Effector memory CD4-positive, alpha-beta T cell (primary cell): ENCODE measurements around the gene ANKMY1.
A peak's percentile ranks its signal among the peaks of the same experiment; 100 is the strongest.

Experiments
- DNase-seq, 3 donors: peaks; one replicate each; pipeline ENCODE4 v3.0.0-alpha.2; 2020
- H3K27ac ChIP-seq: 2 replicates; pipeline ENCODE4 v1.7.0; 2013; ENCODE audit warnings: mild to moderate bottlenecking, low read length, moderate library complexity; ENCODE audit not compliant: insufficient read depth, poor library complexity, severe bottlenecking
- H3K27me3 ChIP-seq: replicated peaks from 2 replicates; pipeline ENCODE4 v1.7.0; 2013; ENCODE audit warnings: mild to moderate bottlenecking, low read length; ENCODE audit not compliant: insufficient read depth, control insufficient read depth, poor library complexity, severe bottlenecking
- H3K36me3 ChIP-seq: 2 replicates; pipeline ENCODE4 v1.7.0; 2013; ENCODE audit warnings: mild to moderate bottlenecking, low read length, moderate library complexity; ENCODE audit not compliant: control insufficient read depth, insufficient read depth
- H3K4me1 ChIP-seq: 2 replicates; pipeline ENCODE4 v1.7.0; 2013; ENCODE audit warnings: low read length, mild to moderate bottlenecking; ENCODE audit not compliant: control insufficient read depth, insufficient read depth, poor library complexity, severe bottlenecking
- H3K4me3 ChIP-seq: 2 replicates; pipeline ENCODE4 v1.7.0; 2013; ENCODE audit warnings: low read length, low read depth, mild to moderate bottlenecking; ENCODE audit not compliant: insufficient read depth, poor library complexity, severe bottlenecking
- H3K9me3 ChIP-seq: 2 replicates; pipeline ENCODE4 v1.7.0; 2013; ENCODE audit warnings: mild to moderate bottlenecking, low read length, moderate library complexity; ENCODE audit not compliant: control insufficient read depth

Gene ANKMY1

DNA sequence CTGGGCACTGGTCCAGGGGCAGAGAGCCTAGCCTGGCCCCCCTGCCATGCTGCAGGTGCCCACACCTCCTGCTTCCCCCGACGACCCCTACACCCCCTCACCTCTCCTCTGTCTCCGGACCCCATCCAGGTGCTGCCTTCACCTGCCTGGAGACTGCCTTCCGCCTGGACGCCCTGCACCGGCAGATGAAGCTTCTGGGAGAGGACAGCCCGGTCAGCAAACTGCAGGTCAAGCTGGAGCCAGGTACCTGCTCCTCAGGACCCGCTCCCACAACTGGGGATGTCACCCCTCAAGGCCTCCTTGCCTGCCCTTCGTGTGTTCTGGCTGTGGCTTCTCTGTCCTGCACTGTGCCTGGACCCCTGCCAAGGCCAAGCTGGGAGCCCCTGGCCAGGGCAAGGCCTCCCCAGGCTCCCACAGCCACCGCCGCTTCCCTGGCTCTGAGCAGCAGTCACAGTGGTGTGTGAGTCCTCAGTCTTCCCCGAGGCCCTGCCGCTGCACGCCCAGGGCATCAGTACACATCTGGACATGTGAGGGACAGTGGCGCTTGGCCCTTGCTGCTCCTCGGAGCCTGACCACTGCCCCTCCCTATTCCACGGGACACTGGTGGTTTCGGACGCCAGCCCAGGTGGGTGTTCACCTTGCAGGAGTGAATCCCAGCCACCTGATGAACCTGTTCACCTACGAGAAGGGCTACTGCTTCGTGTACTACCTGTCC lies 16.8 kb upstream of the ANKMY1 start:
- H3K4me3 ChIP-seq: no peak overlapping the region
- H3K4me1 ChIP-seq: peaks cover 33% of the 10 kb centered on the region
- DNase-seq: no peak
- H3K27me3 ChIP-seq: no peaks in the 10 kb centered on the region
- H3K27ac ChIP-seq: no peak overlapping the region
- H3K9me3 ChIP-seq: no peaks in the 10 kb centered on the region
- peaks cover 75% of the 10 kb centered on the region for H3K36me3 ChIP-seq

DNA sequence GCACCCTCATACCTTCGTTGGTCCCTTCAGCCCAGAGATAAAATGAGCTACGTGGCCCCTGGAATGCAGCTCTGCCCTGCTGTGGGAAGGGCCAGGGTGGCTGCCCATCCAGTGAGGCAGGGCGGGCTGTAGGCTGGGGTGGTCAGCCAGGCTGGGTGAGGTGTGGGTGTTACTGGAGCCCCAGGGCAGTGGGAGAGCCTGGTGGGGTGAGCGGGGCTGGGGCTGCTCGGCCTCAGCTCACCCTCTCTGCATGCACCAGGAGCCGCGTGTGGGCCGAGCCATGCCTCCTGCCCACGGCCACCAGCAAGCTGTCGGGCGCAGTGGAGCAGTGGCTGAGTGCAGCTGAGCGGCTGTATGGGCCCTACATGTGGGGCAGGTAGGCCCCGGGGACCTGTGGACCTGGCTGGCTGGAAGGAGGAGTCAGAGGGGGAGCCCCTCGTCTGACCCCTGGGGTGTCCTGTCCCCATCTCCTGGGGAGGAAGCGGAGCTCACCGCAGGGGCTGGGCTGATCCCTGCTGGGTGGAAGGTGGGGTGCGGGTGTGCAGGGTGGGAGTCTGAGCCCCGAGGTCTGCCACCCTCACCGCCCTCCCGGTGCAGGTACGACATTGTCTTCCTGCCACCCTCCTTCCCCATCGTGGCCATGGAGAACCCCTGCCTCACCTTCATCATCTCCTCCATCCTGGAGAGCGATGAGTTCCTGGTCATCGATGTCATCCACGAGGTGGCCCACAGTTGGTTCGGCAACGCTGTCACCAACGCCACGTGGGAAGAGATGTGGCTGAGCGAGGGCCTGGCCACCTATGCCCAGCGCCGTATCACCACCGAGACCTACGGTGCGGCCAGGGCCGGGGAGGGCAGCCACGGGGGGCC lies 16.0 kb upstream of the ANKMY1 start:
- Histone ChIP-seq H3K36me3 (peaks cover 75% of the 10 kb centered on the region), H3K4me1 (peaks cover 32% of the 10 kb centered on the region), H3K27ac (no peak overlapping the region), H3K4me3 (no peak overlapping the region), H3K9me3 (no peaks in the 10 kb centered on the region), H3K27me3 (no peaks in the 10 kb centered on the region)
- no peak for DNase-seq

DNA sequence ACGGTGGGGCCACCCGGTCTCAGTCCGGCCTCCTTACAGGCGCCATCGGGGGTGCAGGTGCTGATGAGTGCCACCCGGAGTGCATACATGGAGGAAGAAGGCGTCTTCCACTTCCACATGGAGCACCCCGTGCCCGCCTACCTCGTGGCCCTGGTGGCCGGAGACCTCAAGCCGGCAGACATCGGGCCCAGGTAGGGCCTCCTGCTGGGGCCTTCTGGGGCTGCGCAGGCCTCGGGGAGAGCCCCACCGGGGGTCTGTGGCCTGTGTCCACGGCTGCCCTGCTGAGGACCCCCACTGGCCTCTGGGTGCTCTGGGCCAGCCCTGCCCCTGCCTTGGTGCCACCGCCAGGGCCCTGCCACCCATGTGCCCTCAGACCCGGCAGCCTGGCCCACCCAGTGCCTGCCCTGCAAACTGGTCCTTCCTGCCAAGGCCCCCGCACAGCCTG lies 15.3 kb upstream of the ANKMY1 start:
- H3K27ac ChIP-seq: no peak overlapping the region
- H3K9me3 ChIP-seq: no peaks in the 10 kb centered on the region
- peaks cover 28% of the 10 kb centered on the region for H3K4me1 ChIP-seq
- no peak for DNase-seq
- peaks cover 68% of the 10 kb centered on the region for H3K36me3 ChIP-seq
- no peak overlapping the region for H3K4me3 ChIP-seq
- H3K27me3 ChIP-seq: no peaks in the 10 kb centered on the region

DNA sequence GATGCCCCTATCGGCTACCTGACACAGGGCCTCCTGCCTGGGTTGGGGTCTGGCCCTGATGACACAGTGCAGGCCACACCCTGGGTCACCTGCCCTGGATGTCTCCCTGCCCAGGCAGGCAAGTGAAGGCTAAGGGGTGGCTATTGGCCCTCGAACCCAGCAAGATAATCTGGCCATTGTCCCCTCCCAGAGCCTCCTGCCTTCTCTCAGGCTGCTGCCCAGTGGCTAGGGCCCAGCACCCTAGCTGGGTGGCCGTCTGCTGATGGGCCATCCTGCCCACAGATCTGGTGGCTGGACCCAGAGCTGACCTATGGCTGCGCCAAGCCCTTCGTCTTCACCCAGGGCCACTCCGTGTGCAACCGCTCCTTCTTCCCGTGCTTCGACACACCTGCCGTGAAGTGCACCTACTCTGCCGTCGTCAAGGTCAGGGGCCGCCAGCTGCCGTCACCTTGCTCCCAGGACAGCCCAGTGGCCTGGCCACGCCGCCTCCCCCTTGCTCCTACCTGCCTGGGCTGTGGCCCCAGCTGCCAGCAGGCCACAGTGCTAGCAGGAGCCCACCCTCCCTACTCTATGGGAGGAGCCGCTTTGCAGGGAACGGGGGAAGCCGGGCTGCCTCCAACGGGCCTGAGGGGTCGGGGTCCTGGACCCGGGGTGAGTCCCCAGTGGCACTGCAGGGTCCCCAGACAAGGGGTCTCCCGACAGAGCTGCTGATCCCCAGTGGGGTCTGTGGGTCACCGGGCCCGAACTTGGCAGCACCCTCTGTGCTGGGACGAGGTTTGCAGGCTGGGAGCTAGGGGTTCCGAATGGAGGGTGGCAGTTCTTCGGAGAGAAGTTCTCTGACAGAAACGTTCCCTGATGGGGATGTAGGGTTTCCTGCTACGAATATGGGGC lies 14.6 kb upstream of the ANKMY1 start:
- Histone ChIP-seq H3K36me3 (peaks cover 61% of the 10 kb centered on the region), H3K4me1 (peaks cover 35% of the 10 kb centered on the region), H3K9me3 (no peaks in the 10 kb centered on the region), H3K27me3 (no peaks in the 10 kb centered on the region), H3K4me3 (no peak overlapping the region), H3K27ac (peak overlapping the region; percentile 37)
- no peak for DNase-seq

DNA sequence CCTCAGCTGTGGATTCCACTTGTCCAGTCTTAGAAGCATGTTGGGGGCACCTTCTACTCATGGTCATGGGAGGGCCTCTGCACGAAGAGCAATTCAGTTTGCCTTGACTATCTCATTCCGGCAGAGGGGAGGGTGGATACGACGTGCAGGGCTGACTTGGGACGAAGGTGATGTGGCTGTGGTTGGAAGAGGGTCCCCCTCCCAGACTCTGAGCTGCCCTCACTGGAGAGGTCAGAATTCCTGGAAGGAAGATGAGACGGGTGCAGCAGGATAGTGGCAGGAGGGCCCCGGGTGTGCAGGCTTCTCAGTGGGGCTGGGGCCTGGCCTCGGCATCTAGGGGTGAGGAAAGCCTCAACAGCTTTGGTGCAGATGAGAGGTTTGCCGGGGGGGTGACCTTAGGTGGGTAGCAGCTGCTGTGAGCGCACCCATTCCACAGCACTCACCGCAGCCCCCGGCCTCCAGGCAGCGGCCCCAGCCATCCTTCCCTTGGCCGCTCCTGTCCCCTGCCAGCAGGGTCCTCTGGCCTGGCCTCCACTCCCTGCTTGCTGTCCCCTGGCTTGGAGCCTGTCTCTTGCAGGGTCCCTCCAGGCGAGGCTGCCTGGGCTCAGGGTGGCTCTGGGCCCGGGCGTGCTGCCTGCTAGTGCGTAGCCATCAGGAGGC lies 13.7 kb upstream of the ANKMY1 start:
- Histone ChIP-seq H3K9me3 (no peaks in the 10 kb centered on the region), H3K4me1 (peaks cover 44% of the 10 kb centered on the region), H3K27me3 (no peaks in the 10 kb centered on the region), H3K36me3 (peaks cover 51% of the 10 kb centered on the region), H3K27ac (no peak overlapping the region), H3K4me3 (no peak overlapping the region)
- DNase-seq: no peak

DNA sequence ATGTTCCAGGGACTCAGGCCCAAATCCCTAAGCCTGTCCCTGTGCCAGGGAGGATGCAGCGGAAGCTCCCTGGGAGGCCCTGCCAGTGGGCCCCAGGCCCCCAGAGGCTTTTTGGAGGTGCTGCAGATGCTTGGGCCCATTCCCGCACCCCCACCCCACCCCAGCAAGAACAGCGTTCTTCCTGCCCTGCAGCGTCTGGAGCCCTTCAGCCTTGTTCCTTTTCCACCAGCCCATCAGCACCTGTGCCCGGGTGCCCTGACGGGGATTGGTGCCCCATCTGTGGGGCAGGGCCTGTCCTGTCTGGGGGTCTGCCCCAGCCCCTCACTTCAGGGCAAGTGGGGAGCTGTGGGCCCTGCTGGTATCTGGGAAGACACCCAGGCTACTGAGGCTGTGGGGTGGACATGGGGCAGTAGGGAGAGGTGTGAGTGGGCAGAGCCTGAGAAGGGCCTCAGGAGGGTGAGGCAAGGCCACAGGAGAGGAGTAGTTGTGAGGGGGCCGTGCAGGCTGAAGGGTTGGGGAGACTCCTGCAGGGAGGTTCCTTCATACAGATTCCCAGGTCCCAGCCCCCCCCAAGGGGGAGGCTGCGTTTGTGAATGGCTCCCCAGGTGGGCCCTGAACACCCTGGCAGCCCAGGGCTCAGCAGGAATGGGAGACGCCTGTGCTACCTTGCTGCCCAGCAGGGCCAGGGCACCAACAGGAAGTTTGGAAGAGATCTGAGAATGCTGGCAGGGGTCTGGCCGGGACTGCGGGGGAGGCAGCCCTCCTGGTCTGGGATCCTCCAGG lies 12.9 kb upstream of the ANKMY1 start:
- H3K27ac ChIP-seq: peak overlapping the region; percentile 40
- no peak for DNase-seq
- H3K4me3 ChIP-seq: no peak overlapping the region
- no peaks in the 10 kb centered on the region for H3K9me3 ChIP-seq
- H3K27me3 ChIP-seq: no peaks in the 10 kb centered on the region
- peaks cover 49% of the 10 kb centered on the region for H3K4me1 ChIP-seq
- peaks cover 44% of the 10 kb centered on the region for H3K36me3 ChIP-seq

DNA sequence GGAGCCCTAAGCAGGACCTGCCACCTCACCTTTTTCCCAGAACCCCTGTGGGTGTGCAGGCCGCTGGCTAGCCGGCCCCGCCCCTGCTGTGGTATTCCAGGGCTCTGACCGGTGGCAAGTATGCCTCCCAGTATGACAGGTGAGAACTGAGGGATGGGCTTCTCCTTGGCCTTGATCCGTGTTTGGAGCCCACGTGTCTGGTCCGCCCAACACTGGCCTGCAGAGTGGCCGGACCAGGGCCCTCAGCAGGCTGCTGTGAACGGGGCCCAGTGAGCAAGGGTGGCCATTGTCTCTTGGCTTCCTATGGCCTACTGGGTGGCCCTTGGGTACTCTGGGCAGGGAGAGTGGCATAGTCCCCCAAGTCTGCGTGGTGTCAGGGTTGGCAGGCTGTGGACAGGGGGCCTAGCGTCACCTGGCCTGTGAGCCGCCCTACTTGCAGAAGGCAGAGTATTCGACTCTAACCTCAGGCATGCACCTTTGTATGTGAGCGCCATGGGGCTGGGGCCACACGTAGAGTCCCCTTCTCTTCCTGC lies 12.3 kb upstream of the ANKMY1 start:
- Histone ChIP-seq H3K4me1 (peaks cover 55% of the 10 kb centered on the region), H3K36me3 (peaks cover 38% of the 10 kb centered on the region), H3K27me3 (no peaks in the 10 kb centered on the region), H3K4me3 (peak overlapping the region; percentile 77), H3K27ac (peak overlapping the region; percentile 40), H3K9me3 (no peaks in the 10 kb centered on the region)
- no peak for DNase-seq

DNA sequence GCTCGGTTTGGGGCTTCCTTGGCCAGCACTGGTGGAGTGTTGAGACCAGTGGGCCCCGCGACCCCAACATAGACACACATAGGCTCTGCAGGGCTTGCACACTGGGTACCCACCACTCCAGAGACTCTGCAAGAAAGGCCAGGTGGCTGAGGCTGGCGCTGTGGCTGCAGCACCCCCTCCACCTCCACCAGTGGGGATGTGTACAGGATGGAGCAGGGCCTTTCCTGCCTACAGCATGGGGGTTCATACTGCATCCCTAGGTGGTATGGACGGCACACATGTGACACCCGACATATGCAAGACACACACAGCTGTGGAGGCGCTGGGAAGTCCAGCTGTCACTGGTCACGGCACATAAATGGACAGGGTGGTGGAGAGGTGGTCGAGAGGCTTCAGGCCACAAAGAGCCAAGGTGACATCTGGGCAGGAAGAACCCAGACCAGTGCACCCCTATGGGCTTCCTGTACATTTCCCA lies 11.8 kb upstream of the ANKMY1 start:
- H3K27ac ChIP-seq: peak overlapping the region; percentile 68
- no peaks in the 10 kb centered on the region for H3K9me3 ChIP-seq
- no peaks in the 10 kb centered on the region for H3K27me3 ChIP-seq
- peaks cover 33% of the 10 kb centered on the region for H3K36me3 ChIP-seq
- H3K4me1 ChIP-seq: peaks cover 60% of the 10 kb centered on the region
- peak overlapping the region; percentile 77 for H3K4me3 ChIP-seq
- no peak for DNase-seq
